ENCODE data around the gene ZFP57.

- TF ChIP-seq POLR2A (IDR thresholded peaks at IDR 0.05; ENCODE audit: low read depth, low read length) (no peak), POLR2AphosphoS5 (IDR thresholded peaks at IDR 0.05; ENCODE audit: low read depth, low read length) (no peak)
Measured at GRCh38 chr6:29678114-29678513, 2.8 kb downstream of the ZFP57 start.
